GM12878 (cell line): ENCODE measurements around the gene TIMM17A. TPM values are rescaled to one million over a fixed set of nuclear protein-coding genes. Genes with fewer than 3 reads are reported as not detected.

ENCODE experiments used
- ATAC-seq: fragments of 200-7000 bp; cut with Tn5 transposase; 3 replicates; pipeline ENCODE4 v1.9.1; 2020; ENCODE audit warnings: mild to moderate bottlenecking, moderate library complexity
- BruUV-seq: library from RNA; stranded (reverse); fragments of 400-500 nt; replicated peaks from 2 replicates; lab custom pipeline; 2021; lab: Mats Ljungman, UMichigan
- CTCF ChIA-PET: fragments of 300-600 bp; sonication (Branson Sonifier 250); formaldehyde crosslinking; extraction: SDS; loops from one replicate; lab custom pipeline; 2021; ENCODE audit warnings: inconsistent platforms; lab: Yijun Ruan, JAX
- POLR2A ChIA-PET: fragments of 350-600 bp; formaldehyde crosslinking; extraction: SDS; loops from one replicate; lab custom pipeline; 2021; ENCODE audit warnings: inconsistent platforms; lab: Charles Lee
- RAD21 ChIA-PET: fragments of 300-600 bp; sonication (Branson Sonifier 250); formaldehyde crosslinking; loops from one replicate; lab custom pipeline; 2023; ENCODE audit warnings: antibody characterized with exemption; ENCODE audit not compliant: unreplicated experiment; lab: Charles Lee
- SMC1A ChIA-PET: fragments of 300-600 bp; sonication (Branson Sonifier 250); formaldehyde crosslinking; loops from one replicate; lab custom pipeline; 2023; ENCODE audit not compliant: unreplicated experiment, uncharacterized antibody; lab: Charles Lee
- DNase-seq: peaks from one replicate; pipeline ENCODE4 v3.0.0-alpha.2; 2011; ENCODE audit warnings: low read depth, low spot score
- FAIRE-seq: peaks from 3 replicates; lab custom pipeline; 2011; peaks lifted over from hg19 to GRCh38; lab: Jason Lieb, UNC
- H2AFZ ChIP-seq: 2 replicates; pipeline ENCODE4 v1.6.0; 2011; ENCODE audit warnings: low read depth, low read length, control low read depth; ENCODE audit not compliant: control insufficient read depth
- H3K27ac ChIP-seq: 2 replicates; pipeline ENCODE4 v1.5.1; 2011; ENCODE audit warnings: control low read depth; ENCODE audit not compliant: control insufficient read depth, insufficient read depth
- H3K27me3 ChIP-seq, 2 experiments: replicated peaks in 1 of 2; 2 replicates each; pipeline versions ENCODE4 v1.6.0 to v1.6.1; 2011; ENCODE audit warnings: low read length in 1 of 2; ENCODE audit not compliant: control insufficient read depth in 2 of 2, insufficient read depth in 2 of 2
- H3K36me3 ChIP-seq, 2 experiments: 2 replicates each; pipeline ENCODE4 v1.5.1; 2011; ENCODE audit warnings: low read length in 1 of 2; ENCODE audit not compliant: control insufficient read depth in 2 of 2, insufficient read depth in 2 of 2
- H3K4me1 ChIP-seq: 2 replicates; pipeline ENCODE4 v1.6.1; 2011; ENCODE audit warnings: mild to moderate bottlenecking, low read length, moderate library complexity, mixed read lengths; ENCODE audit not compliant: control insufficient read depth, insufficient read depth
- H3K4me2 ChIP-seq: 2 replicates; pipeline ENCODE4 v1.6.0; 2011; ENCODE audit warnings: control low read depth; ENCODE audit not compliant: control insufficient read depth, insufficient read depth
- H3K4me3 ChIP-seq: fragments of 200-600 bp; sonication (generic); 2 replicates; pipeline ENCODE4 v1.5.1; 2016
- H3K79me2 ChIP-seq: 2 replicates; pipeline ENCODE4 v1.6.0; 2011; ENCODE audit warnings: low read length; ENCODE audit not compliant: control insufficient read depth, insufficient read depth
- H3K9ac ChIP-seq: 2 replicates; pipeline ENCODE4 v1.8.0; 2011; ENCODE audit warnings: low read length, control low read depth, mixed read lengths; ENCODE audit not compliant: control insufficient read depth, insufficient read depth
- H3K9me3 ChIP-seq: replicated peaks from 3 replicates; pipeline ENCODE4 v1.5.1; 2011; ENCODE audit warnings: mild to moderate bottlenecking, low read length; ENCODE audit not compliant: control insufficient read depth, insufficient read depth
- H4K20me1 ChIP-seq: 2 replicates; pipeline ENCODE4 v1.6.0; 2011; ENCODE audit not compliant: control insufficient read depth, insufficient read depth
- MTA3 ChIP-seq: IDR thresholded peaks from 2 replicates; pipeline ENCODE4 v1.6.1; 2012; ENCODE audit warnings: low read length, inconsistent platforms, borderline replicate concordance
- MXI1 ChIP-seq: fragments of 150-350 bp; IDR thresholded peaks from 2 replicates; pipeline ENCODE4 v1.6.1; 2011; ENCODE audit warnings: low read depth, mild to moderate bottlenecking, inconsistent platforms, low read length, improper control_type of control experiment
- NKRF ChIP-seq: fragments of 450-650 bp; conservative IDR thresholded peaks from 2 replicates; pipeline ENCODE4 v1.6.1; 2017; ENCODE audit warnings: mild to moderate bottlenecking, moderate library complexity
- NR2F1 ChIP-seq: fragments of 450-650 bp; conservative IDR thresholded peaks from 2 replicates; pipeline ENCODE4 v1.6.1; 2017; ENCODE audit warnings: mild to moderate bottlenecking
- ZBTB11 ChIP-seq: fragments of 450-650 bp; formaldehyde crosslinking; IDR thresholded peaks from 2 replicates; pipeline ENCODE4 v1.5.0; 2022; ENCODE audit warnings: mild to moderate bottlenecking, missing genetic modification characterization
- WGBS: methylation state at CpG from one replicate; pipeline ENCODE4 v1.1.6; 2016; ENCODE audit warnings: low lambda C conversion rate; ENCODE audit not compliant: insufficient replicate concordance, insufficient coverage; ENCODE audit errors: missing lambda C conversion rate; 5-methylcytosine and 5-hydroxymethylcytosine counted together
- in situ Hi-C: fragments of 300-500 bp; cut with MboI; formaldehyde crosslinking; loops from 9 replicates; pipeline ENCODE4 v1.14.3; 2018; ENCODE audit warnings: mixed read lengths
- intact Hi-C: fragments of 100-400 bp; cut with micrococcal nuclease; formaldehyde crosslinking; loops from one replicate; pipeline ENCODE4 v1.14.2; 2022; ENCODE audit not compliant: unreplicated experiment
- polyA plus RNA-seq, 11 experiments: library from polyadenylated mRNA; depleted of rRNA in 4 of 11; unstranded in 6 of 11; stranded (reverse) in 5 of 11; fragments of >200 nt; fragmentation: Nextera tagmentation in 4 of 11; fragmentation: Illumina TruSeq in 1 of 11; extraction: Ambion mirVana in 4 of 11; extraction: Trizol in 1 of 11; gene quantifications; 1 replicate in 1 of 11; 2 replicates in 10 of 11; pipeline versions ENCODE4 v1.2.1 to v1.2.3, GENCODE V29; 2011 to 2016; ENCODE audit warnings: inconsistent platforms in 2 of 11, missing spikeins in 2 of 11, low read depth in 1 of 11
- total RNA-seq, 4 experiments: library from RNA; depleted of rRNA in 3 of 4; stranded (reverse); fragments of >200 nt in 3 of 4; fragmentation: Illumina TruSeq in 1 of 4; extraction: Trizol in 1 of 4; gene quantifications; 2 replicates each; pipeline versions ENCODE4 v1.2.1 to v1.2.3, GENCODE V29; 2013 to 2021
- TF ChIP-seq, protein P1 (sequence below): fragments of 150-350 bp; IDR thresholded peaks from 2 replicates; pipeline ENCODE4 v1.6.1; 2016; ENCODE audit warnings: low read depth, low read length

Gene TIMM17A
- total and polyA plus RNA-seq, 10 of the 15 experiments (the other 5 are each of a cell fraction or from before 2014, with no cell fraction given), result 68.6 to 357 (median 92.4) TPM

- TF ChIP-seq MXI1, result no peak
- TF ChIP-seq, protein P1, sequence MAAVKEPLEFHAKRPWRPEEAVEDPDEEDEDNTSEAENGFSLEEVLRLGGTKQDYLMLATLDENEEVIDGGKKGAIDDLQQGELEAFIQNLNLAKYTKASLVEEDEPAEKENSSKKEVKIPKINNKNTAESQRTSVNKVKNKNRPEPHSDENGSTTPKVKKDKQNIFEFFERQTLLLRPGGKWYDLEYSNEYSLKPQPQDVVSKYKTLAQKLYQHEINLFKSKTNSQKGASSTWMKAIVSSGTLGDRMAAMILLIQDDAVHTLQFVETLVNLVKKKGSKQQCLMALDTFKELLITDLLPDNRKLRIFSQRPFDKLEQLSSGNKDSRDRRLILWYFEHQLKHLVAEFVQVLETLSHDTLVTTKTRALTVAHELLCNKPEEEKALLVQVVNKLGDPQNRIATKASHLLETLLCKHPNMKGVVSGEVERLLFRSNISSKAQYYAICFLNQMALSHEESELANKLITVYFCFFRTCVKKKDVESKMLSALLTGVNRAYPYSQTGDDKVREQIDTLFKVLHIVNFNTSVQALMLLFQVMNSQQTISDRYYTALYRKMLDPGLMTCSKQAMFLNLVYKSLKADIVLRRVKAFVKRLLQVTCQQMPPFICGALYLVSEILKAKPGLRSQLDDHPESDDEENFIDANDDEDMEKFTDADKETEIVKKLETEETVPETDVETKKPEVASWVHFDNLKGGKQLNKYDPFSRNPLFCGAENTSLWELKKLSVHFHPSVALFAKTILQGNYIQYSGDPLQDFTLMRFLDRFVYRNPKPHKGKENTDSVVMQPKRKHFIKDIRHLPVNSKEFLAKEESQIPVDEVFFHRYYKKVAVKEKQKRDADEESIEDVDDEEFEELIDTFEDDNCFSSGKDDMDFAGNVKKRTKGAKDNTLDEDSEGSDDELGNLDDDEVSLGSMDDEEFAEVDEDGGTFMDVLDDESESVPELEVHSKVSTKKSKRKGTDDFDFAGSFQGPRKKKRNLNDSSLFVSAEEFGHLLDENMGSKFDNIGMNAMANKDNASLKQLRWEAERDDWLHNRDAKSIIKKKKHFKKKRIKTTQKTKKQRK, result no peak
Observed at GRCh38 chr1:202014060-202014459, 58.8 kb downstream of the TIMM17A start (continued).

DNA sequence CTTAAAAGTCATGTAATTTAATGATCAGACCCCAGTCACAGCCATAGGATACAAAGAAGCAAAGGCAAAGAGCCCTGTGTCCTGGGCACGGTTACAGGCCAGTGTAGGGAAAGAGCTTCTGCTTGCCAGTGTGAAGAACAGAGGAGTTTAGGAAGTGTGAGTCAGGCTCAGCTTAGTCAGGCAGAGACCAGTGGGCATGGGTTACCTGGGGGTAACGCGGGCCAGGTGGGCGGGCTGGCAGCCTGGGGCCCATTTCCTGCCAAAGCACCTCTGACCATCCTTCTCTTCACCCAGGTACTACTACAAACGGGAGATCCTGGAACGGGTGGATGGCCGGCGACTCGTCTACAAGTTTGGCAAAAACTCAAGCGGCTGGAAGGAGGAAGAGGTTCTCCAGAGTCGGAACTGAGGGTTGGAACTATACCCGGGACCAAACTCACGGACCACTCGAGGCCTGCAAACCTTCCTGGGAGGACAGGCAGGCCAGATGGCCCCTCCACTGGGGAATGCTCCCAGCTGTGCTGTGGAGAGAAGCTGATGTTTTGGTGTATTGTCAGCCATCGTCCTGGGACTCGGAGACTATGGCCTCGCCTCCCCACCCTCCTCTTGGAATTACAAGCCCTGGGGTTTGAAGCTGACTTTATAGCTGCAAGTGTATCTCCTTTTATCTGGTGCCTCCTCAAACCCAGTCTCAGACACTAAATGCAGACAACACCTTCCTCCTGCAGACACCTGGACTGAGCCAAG is 59.8 kb downstream of the TIMM17A start:
- ChIA-PET POLR2A (interaction anchor here (2.0 kb wide), 1 partner anchor 20 kb away, joined by 12 read pairs; no protein-coding TSS in a partner anchor), SMC1A (interaction anchor here (0.9 kb wide), 1 partner anchor 79 kb away, joined by 3 read pairs; no protein-coding TSS in a partner anchor), CTCF (interaction anchor here (1.0 to 1.4 kb wide), 3 partner anchors 10 to 120 kb away, joined by 3 to 4 read pairs (median 3); no protein-coding TSS in a partner anchor), RAD21 (interaction anchor here (0.5 to 1.6 kb wide), 2 partner anchors 14 to 196 kb away, joined by 3 read pairs; no protein-coding TSS in a partner anchor)
- H3K4me1 ChIP-seq, result peaks cover 5% of the 10 kb centered on the region
- in situ Hi-C loops (loop anchor here (5.0 kb wide), 1 partner anchor 107 kb away; the partner anchor contains the start of gene GPR37L1), intact Hi-C loops (no loop called here)
- BruUV-seq, result no TSS peak
- H3K4me2 ChIP-seq, result no peak overlapping the region
- no peak overlapping the region for H3K27ac ChIP-seq
- no peaks in the 10 kb centered on the region for H4K20me1 ChIP-seq
- ATAC-seq (no peak), FAIRE-seq (no peak), DNase-seq (no peak)
- no peak overlapping the region for H3K9ac ChIP-seq
- WGBS, result 61% methylated on average over 17 of the region's 17 CpGs
- H3K9me3 ChIP-seq, result no peaks in the 10 kb centered on the region
- no peak overlapping the region for H3K4me3 ChIP-seq
- no peak overlapping the region for H2AFZ ChIP-seq
- no peaks in the 10 kb centered on the region for H3K79me2 ChIP-seq
- no peaks in the 10 kb centered on the region for H3K27me3 ChIP-seq
- H3K36me3 ChIP-seq, result no peaks in the 10 kb centered on the region
- no peak for TF ChIP-seq NKRF
- TF ChIP-seq NR2F1, result no peak
- no peak for TF ChIP-seq ZBTB11 (CRISPR knock-in tag)
- TF ChIP-seq, protein P1, result no peak
- TF ChIP-seq MTA3, result no peak
